Posterior cingulate gyrus (tissue), 11 donors: ENCODE data around the gene ARHGAP45.
A peak's percentile ranks its signal among the peaks of the same experiment; 100 is the strongest.
"Not testable (repeated sequence)": the region's sequence is repeated elsewhere in the genome, so short reads cannot be mapped to it uniquely, and the experiment has no call there.

Experiments
- DNase-seq, 10 donors: peaks; one replicate each; pipeline versions ENCODE4 v3.0.0 to v3.0.0-alpha.2; 2020 to 2021; ENCODE audit warnings: mixed read lengths in 3 of 10
- intact Hi-C: fragments of 100-400 bp; cut with DNase I; formaldehyde crosslinking; loops from one replicate; pipeline ENCODE4 v1.15.1; 2023

The ARHGAP45 gene

GRCh38 chr19:1123885-1124677 is 57.1 kb downstream of the ARHGAP45 start:
- DNase-seq = no peak
- intact Hi-C loops = no loop called here

GRCh38 chr19:1125601-1126467 is 58.9 kb downstream of the ARHGAP45 start:
- no peak for DNase-seq
- intact Hi-C loops = no loop called here

GRCh38 chr19:1126984-1127760 is 60.2 kb downstream of the ARHGAP45 start:
- intact Hi-C loops = no loop called here
- no peak for DNase-seq

- DNase-seq = no peak
- intact Hi-C loops = no loop called here
Observed at GRCh38 chr19:1128106-1128505, 61.1 kb downstream of the ARHGAP45 start.

GRCh38 chr19:1129084-1129483 is 62.1 kb downstream of the ARHGAP45 start:
- intact Hi-C loops, DNase-seq: not testable (repeated sequence)

- DNase-seq = no peak
- intact Hi-C loops = no loop called here
Observed at GRCh38 chr19:1129535-1129934, 62.6 kb downstream of the ARHGAP45 start.

GRCh38 chr19:1130771-1131717 is 64.1 kb downstream of the ARHGAP45 start:
- no peak for DNase-seq
- intact Hi-C loops = no loop called here

- peak; percentile 31 to 95 (median 57) for DNase-seq
- intact Hi-C loops = no loop called here
Observed at GRCh38 chr19:1131718-1132551, 65.0 kb downstream of the ARHGAP45 start.

- intact Hi-C loops = no loop called here
- no peak for DNase-seq
Observed at GRCh38 chr19:1132552-1133383, 65.8 kb downstream of the ARHGAP45 start.

- intact Hi-C loops = no loop called here
- no peak for DNase-seq
Observed at GRCh38 chr19:1133471-1133929, 66.5 kb downstream of the ARHGAP45 start.

- intact Hi-C loops = no loop called here
Observed at GRCh38 chr19:1134431-1134830, 67.5 kb downstream of the ARHGAP45 start.

GRCh38 chr19:1135454-1135853 is 68.5 kb downstream of the ARHGAP45 start:
- intact Hi-C loops = no loop called here
- no peak for DNase-seq

More at GRCh38 chr19:1134431-1134830, 67.5 kb downstream of the ARHGAP45 start:
- no peak for DNase-seq

- intact Hi-C loops = no loop called here
- DNase-seq = no peak
Observed at GRCh38 chr19:1136201-1136600, 69.2 kb downstream of the ARHGAP45 start.
